ENCODE results near the gene ESR2. TPM values are rescaled to one million over a fixed set of nuclear protein-coding genes. Genes with fewer than 3 reads are reported as not detected.
A peak's percentile ranks its signal among the peaks of the same experiment; 100 is the strongest.

The ESR2 gene
- total RNA-seq, 1 donor from 2014 or later, result 0.17 TPM

GRCh38 chr14:64147126-64147790 is 146.9 kb downstream of the ESR2 start:
- no peak overlapping the region for H3K4me3 ChIP-seq (ENCODE audit: low read depth, low read length)
- H3K27me3 ChIP-seq (ENCODE audit: control insufficient read depth, insufficient read depth, low read length), result no peaks in the 10 kb centered on the region
- DNase-seq (ENCODE audit: low read depth), result no peak
- H3K36me3 ChIP-seq (ENCODE audit: control insufficient read depth, insufficient read depth, low read length), result no peaks in the 10 kb centered on the region
- TF ChIP-seq CTCF (IDR thresholded peaks at IDR 0.05; ENCODE audit: insufficient read depth, low read length, poor library complexity, severe bottlenecking), result no peak

GRCh38 chr14:64137657-64138290 is 156.4 kb downstream of the ESR2 start:
- no peak overlapping the region for H3K4me3 ChIP-seq (ENCODE audit: low read depth, low read length)
- peak; percentile 6 for TF ChIP-seq CTCF (IDR thresholded peaks at IDR 0.05; ENCODE audit: insufficient read depth, low read length, poor library complexity, severe bottlenecking)
- no peaks in the 10 kb centered on the region for H3K27me3 ChIP-seq (ENCODE audit: control insufficient read depth, insufficient read depth, low read length)
- no peak for DNase-seq (ENCODE audit: low read depth)
- peaks cover 2% of the 10 kb centered on the region for H3K36me3 ChIP-seq (ENCODE audit: control insufficient read depth, insufficient read depth, low read length)

- Histone ChIP-seq H3K4me3 (ENCODE audit: low read depth, low read length) (no peak overlapping the region), H3K27me3 (ENCODE audit: control insufficient read depth, insufficient read depth, low read length) (no peaks in the 10 kb centered on the region), H3K36me3 (ENCODE audit: control insufficient read depth, insufficient read depth, low read length) (peaks cover 1% of the 10 kb centered on the region)
- DNase-seq (ENCODE audit: low read depth), result no peak
- no peak for TF ChIP-seq CTCF (IDR thresholded peaks at IDR 0.05; ENCODE audit: insufficient read depth, low read length, poor library complexity, severe bottlenecking)
Observed at GRCh38 chr14:64126548-64126947, 167.6 kb downstream of the ESR2 start.

- Histone ChIP-seq H3K4me3 (ENCODE audit: low read depth, low read length) (no peak overlapping the region), H3K27me3 (ENCODE audit: control insufficient read depth, insufficient read depth, low read length) (no peaks in the 10 kb centered on the region), H3K36me3 (ENCODE audit: control insufficient read depth, insufficient read depth, low read length) (peaks cover 1% of the 10 kb centered on the region)
- no peak for DNase-seq (ENCODE audit: low read depth)
- no peak for TF ChIP-seq CTCF (IDR thresholded peaks at IDR 0.05; ENCODE audit: insufficient read depth, low read length, poor library complexity, severe bottlenecking)
Observed at GRCh38 chr14:64125270-64125669, 168.9 kb downstream of the ESR2 start.

GRCh38 chr14:64123241-64123822 is 170.8 kb downstream of the ESR2 start:
- peaks cover 1% of the 10 kb centered on the region for H3K36me3 ChIP-seq (ENCODE audit: control insufficient read depth, insufficient read depth, low read length)
- no peak for DNase-seq (ENCODE audit: low read depth)
- TF ChIP-seq CTCF (IDR thresholded peaks at IDR 0.05; ENCODE audit: insufficient read depth, low read length, poor library complexity, severe bottlenecking), result no peak

More at GRCh38 chr14:64123241-64123822, 170.8 kb downstream of the ESR2 start:
- H3K27me3 ChIP-seq (ENCODE audit: control insufficient read depth, insufficient read depth, low read length), result no peaks in the 10 kb centered on the region
- H3K4me3 ChIP-seq (ENCODE audit: low read depth, low read length), result no peak overlapping the region

Data from kidney epithelial cell (primary cell).